NCI-H2081 treated with DMSO at 0.1 percent for 48 hours (cell line): ENCODE results near the gene IFITM1.
"Not testable (repeated sequence)": the region's sequence is repeated elsewhere in the genome, so short reads cannot be mapped to it uniquely, and the experiment has no call there.

ENCODE experiments used
- DNase-seq: peaks from one replicate; lab custom pipeline; 2025; lab: John Stamatoyannopoulos, UW

Gene IFITM1

DNA sequence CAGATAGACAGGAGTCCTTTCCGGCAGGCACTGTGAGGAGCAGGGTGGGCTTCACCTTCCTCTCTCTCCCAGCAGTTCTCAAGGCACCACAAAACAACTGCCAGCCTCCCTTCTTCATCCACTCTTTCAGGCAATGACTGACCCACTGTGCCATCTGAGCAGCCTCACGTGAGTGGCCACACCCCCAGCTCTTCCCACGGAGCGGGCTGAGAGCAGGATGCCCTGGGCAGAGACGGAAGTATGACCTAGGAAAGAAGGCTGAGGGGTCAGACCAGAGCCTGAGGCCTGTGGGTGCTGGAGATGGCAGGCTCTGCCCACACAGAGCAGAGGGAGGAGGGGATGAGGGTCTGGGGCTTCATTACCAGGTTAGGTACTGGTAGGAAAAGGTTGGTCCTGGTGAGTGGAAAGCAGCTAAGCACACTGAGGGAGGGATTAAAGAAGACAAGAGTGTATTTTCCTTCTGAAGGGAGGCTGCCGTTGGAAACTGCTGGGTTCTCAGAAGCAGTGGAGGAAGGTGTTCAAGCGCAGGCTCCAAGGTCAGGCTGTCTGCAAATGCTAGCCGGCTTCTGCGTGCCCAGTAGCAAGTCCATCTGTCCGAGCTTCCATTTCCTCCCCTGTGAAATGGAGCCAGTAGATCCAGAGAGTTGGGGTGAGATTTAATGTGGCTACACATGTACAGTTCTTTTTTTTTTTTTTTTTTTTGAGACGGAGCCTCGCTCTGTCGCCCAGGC, 31.0 kb upstream of the IFITM1 start:
- no peak for DNase-seq

DNA sequence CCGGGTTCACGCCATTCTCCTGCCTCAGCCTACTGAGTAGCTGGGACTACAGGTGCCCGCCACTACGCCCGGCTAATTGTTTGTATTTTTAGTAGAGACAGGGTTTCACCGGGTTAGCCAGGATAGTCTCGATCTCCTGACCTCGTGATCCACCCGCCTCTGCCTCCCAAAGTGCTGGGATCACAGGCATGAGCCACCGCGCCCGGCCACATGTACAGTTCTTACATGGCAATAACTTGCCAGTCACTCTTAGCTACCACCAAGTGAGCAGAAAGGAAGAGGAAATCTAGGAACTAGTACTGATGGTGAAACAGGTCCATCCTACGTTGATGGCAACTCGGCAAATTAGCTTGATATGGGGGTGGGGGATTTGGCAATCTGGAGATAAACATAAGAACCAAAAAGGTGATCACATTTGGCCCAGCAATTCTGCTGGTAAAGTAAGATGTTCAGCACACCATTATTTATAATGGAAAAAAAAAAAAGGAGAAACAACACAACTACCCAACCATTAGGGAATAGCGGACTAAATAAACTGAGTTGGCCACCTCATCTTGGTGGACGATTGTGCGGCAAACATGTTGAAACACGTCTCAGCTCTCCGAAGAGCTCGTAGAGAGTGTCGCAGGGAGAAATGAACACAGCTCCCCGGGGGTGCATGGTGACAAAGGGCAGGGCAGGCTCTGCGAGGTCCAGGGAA, 30.3 kb upstream of the IFITM1 start:
- DNase-seq: no peak

DNA sequence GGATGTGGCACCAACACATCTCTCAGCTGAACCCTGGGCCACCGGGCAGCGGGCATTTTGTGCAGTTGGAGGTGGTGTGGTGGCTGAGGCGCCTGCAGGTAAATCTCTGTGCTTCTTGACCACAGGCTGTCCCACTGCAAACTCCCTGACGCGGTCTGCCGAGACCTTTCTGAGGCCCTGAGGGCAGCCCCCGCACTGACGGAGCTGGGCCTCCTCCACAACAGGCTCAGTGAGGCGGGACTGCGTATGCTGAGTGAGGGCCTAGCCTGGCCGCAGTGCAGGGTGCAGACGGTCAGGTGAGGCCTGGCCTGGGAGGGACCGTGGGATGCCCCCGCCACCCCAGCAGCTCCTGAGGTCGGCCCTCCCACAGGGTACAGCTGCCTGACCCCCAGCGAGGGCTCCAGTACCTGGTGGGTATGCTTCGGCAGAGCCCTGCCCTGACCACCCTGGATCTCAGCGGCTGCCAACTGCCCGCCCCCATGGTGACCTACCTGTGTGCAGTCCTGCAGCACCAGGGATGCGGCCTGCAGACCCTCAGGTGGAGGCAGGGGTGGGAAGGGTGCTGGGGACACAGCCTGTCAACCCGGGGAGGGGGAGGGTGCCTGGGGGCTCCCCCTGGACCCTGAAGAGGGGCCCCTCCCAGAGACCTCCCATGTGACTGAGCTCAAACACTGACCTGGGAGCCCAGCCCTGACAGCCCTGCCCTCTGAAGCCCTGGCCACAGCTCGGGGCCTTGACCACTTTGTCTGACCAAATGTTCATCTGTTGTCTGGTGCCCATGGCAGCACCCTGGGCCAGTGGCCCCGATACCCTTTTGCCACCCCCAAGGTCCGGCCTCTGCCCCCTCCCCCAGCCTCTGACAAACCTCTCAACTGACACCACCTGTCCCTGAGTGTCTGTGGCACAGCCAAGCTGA, 29.5 kb upstream of the IFITM1 start:
- DNase-seq: no peak

DNA sequence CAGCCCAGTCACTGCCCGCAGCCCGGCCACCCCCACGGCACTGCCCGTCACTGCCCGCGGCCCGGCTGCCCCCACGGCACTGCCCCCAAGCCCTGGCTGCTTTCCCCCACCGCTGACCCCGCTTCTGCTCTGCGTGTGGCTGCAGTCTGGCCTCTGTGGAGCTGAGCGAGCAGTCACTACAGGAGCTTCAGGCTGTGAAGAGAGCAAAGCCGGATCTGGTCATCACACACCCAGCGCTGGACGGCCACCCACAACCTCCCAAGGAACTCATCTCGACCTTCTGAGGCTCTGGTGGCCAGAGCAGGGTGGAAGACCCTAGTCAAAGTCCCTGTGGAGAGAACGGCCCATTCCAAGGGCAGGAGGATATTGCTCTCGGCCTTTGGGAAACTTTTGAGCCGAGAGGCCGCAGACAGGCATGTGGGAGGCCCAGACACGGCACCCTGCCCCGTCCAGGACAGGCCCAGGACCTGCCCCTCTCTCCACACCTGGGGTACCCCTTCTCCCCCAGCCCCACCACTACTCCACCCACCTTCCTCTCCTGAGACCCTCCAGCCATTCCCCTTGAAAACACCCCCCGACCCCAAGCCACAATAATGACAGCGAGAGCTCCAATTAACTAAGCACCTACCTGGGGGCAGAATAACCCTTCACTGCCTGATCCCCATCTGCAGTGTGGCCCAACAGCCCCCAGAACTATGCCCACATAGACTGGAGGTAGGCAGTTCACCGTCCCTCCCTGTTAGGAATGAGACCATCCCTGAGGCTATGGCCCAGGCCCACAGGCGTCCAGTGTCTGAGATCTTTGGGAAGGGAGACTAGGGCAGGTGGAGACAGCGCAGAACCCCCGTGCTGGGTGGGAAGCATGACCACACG, 28.6 kb upstream of the IFITM1 start:
- no peak for DNase-seq

DNA sequence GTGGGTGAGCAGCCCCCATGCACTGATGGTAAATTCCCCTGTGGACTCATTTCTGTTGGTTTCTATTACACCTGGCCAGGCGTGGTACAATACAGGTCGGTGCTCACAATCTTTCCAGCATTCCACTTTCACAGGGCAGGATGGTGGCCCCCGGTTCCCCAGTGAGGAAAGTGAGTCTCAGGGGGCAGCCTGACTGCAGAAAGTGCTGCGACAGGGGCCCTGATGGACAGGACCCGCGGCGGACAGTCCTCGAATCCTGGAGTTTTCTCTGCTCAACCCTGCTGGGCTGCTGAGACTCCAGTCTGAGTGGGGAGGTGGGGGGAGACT, 28.0 kb upstream of the IFITM1 start:
- no peak for DNase-seq

DNA sequence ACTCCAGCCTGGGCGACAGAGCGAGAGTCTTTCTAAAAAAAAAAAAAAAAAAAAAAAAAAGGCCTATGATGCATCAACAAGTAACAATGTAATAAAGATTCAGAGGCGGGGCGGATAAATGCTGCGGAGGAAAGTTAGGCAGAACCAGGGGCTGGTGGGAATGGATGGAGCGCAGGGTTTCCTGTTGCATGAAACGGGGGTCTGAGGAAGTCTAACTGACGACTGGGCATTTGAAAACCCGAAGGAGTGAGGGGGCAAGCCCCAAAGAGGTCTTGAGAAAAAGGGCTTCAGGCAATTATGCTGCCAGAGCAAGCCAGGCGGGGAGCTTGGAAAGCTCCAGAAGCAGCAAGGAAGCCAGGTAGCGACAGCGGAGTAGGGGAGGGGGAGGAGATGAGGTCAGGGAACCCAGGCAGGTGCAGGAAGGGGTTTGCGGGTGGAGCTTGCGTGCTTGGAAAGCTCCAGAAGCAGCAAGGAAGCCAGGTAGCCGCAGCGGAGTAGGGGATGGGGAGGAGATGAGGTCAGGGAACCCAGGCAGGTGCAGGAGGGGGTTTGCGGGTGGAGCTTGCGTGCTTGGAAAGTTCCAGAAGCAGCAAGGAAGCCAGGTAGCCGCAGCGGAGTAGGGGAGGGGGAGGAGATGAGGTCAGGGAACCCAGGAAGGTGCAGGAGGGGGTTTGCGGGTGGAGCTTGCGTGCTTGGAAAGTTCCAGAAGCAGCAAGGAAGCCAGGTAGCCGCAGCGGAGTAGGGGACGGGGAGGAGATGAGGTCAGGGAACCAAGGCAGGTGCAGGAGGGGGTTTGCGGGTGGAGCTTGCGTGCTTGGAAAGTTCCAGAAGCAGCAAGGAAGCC, 26.6 kb upstream of the IFITM1 start:
- DNase-seq: not testable (repeated sequence)

DNA sequence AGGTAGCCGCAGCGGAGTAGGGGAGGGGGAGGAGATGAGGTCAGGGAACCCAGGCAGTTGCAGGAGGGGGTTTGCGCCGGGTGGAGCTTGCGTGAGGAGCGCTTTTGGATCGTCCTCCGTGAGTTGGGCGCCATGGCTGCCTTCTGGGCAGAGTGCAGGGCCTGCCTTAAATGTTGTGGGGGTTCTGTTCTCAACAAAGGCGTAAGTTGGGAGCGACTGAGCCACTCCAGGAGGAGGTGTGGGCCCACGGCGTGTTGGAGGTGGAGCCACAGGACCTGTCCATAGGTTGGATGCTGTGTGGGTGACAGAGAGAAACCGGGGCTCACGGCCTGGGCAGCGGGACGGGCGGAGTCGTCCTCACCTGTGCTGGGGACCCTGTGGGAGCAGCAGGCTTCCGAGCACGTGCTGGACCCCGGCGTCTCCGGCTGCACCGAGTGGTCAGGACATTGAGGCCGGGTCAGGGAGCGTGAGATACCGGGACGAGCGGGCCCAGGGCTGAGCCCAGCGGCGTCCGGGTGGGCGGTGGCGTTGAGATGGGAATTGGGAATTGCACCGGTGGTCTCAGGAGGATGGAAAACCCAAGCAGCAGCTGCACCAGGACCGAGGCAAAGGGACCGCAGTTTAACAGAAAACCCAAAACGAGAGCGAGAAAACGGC, 25.9 kb upstream of the IFITM1 start:
- DNase-seq: no peak

DNA sequence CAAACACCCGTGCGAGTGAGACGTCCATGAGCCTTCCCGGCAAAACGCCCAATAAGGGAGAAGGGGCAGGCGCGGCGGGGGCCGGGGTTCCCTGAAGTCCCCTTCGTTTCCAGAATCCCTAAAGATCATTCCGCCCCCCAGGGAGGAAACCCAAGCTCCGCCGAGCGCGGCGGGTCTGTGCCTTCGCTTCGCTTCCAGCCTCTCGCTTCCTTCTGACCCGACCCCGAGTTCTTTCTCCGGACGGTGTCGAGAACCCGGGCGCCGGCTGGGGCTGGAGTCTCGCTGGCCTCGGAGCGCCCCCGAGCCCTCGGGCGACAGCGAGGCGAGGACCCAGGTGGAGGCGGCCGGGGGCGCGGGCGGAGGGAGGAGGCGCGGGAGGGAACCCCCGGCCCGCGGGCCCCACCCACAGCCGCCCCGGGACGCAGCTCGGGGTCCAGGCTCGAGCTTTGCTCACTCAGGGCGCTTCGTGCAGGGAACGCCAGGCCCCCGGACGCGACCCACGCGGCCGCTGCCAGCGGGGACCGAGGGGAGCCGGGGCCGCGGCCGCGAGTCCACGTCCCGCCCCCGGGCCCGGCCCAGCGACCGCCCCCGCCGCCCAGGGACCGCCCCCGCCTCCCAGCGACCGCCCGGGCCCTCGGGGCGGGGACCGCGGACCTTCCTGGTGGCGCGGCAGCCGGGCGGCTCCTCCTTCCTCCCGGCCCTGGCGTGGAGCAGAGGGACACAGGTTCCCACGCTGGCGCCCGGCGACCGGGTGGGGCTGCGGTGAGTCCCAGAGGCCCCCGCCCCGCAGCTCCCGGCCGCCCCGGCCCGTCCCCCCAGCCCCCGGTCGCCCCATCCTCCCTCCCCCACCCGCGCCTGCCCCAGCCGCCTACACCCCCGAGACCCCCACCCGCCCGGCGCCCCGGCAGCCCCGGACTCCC, 25.1 kb upstream of the IFITM1 start, which contains the start of gene PGGHG:
TSS of gene PGGHG (plus strand) at position 649 of the 920 bp plus-strand sequence. CDS start 691 bp downstream, outside the sequence.
- no peak for DNase-seq

DNA sequence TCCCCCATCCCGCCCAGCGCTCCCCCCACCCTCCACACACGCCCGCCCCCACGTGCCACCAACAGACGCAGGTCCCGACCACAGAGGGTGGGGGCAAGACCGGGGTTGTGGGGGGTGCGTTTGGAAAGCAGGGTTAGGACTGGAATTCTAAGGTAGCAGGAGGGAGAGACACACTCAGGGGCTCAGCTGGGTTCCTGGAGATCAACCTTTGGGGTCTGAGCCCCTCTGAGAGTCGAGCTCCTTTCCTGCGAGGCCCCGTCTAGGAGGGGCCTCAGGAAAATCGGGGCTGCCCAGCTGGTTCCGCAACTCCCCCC, 24.5 kb upstream of the IFITM1 start:
- DNase-seq: no peak

DNA sequence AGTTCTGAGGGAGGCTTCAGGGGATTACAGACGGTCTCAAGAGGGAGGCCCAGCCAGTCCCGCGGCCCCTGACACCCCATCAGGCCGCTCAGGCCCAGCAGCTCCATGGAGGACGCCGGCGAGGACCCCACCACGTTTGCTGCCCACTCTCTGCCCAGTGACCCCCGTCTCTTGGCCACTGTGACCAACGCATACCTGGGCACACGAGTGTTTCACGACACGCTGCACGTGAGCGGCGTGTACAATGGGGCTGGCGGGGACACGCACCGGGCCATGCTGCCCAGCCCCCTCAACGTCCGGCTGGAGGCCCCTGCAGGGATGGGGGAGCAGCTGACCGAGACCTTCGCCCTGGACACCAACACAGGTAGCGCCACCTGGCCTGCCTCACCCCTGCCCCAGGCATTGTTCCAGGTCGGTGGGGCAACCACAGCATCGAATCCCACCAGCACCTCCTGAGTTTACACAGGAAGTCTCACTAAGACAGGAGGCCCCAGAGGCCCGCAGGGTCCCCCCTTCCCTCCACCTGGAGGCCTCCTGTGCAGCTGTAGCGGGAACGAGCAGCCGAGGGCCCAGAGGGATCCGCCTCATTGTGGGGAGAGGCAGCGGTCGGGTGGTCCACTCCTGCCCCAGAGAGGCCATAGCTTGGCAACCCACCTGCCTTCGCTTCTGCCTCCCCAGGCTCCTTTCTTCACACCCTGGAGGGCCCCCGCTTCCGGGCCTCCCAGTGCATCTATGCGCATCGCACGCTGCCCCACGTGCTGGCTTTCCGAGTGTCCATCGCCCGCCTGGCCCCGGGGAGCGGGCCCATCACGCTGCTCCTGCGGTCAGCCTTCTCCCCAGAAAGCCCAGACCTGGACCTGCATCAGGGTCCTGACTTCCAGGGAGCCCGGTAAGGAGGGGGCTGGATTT, 23.9 kb upstream of the IFITM1 start:
- no peak for DNase-seq

DNA sequence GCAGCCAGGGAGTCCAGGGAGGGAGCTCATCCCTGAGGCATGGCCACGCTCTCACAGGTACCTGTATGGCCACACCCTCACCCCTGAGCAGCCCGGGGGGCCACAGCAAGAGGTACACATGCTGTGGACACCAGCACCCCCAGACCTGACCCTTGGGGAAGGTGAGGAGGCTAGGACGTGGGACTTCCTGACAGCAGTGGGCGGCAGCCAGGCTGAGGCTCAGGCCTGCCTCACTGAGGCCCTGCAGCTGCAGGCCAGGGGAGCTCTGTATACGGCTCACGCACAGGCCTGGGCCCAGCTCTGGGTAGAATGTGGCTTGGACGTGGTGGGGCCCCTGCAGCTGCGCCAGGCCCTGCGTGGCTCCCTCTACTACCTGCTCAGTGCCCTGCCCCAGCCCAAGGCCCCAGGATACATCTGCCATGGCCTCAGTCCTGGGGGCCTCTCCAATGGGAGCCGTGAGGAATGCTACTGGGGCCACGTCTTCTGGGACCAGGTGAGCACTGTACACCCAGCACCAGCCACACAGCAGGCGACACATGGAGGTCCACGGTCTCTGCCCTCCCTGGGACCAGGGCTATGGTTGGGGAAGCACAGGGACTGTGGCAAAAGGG, 23.1 kb upstream of the IFITM1 start:
- DNase-seq: no peak

DNA sequence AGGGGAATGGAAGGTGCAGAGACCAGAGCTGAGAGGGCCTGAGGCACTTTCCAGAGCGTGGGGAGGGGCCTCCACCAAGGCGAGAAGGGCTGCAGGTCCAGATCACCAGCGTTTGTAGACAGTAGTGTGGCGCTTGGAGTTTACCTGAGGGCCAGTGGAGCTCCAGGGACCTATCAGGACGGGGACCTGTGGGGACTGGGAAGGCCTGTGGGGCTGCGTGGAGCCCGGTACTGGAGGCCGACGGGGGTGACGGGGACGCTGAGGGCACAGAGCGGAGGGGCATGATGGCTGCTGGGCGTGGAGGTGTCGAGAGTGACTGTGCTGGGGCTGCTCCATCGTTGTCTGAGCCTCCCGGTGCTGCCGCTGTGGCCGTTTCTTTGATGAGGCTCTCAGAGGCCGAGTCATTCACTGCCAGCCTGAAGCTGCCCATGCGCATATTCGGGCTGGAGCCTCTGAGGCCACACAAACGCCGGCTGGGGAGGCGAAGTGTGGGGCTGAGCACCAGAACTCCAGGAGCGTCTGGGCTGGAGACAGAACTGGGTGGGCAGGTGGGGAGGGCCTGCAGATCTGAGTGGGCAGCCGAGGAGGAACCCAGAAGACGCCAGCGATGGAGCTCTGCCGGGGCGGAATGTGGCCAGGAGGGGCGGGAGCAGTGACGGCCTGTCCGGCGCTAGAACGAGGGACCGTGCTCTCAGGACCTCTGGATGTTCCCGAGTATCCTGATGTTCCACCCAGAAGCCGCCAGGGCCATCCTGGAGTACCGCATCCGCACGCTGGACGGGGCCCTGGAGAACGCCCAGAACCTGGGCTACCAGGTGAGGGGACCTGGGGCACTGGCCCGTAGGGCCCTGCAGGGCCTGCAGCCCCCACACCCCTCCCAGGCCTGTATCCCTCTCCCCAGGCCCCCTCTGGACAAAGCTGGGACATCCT, 22.3 kb upstream of the IFITM1 start:
- DNase-seq: no peak

DNA sequence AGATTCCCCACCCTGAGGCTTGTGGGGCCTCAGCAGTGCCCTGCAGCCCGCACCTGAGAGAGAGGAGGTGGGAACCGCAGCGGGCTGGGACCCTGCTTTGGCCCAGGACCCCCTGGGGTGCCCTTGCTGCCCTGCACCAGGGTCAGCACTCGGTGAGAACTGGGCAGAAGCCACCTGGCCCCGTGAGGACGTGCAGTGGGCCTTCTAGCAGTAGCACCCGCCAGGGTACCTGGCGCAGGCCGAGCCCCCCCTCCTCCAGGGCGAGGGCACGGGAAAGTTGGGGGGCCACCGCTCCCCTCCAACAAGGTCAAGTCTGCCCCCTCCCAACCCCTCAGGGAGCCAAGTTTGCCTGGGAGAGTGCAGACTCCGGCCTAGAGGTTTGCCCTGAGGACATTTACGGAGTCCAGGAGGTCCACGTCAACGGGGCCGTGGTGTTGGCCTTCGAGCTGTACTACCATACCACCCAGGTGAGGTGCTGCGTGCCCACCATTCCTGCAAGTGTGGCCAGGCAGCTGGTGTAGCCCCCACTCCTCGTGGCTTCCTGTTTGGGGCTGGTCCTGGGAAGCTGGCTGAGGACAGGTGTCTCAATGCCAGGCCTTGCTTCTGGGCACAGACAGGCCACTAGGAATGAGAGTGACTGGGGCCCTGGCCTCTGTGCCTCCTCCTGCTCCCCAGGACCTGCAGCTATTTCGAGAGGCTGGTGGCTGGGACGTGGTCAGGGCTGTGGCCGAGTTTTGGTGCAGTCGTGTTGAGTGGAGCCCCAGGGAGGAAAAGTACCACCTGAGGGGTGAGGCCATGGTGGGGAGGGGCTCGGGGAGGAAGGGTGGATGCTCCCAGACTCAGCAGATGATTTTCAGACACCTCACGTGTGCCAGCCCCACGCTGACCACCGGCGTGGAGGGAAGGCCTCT, 21.4 kb upstream of the IFITM1 start:
- no peak for DNase-seq

DNA sequence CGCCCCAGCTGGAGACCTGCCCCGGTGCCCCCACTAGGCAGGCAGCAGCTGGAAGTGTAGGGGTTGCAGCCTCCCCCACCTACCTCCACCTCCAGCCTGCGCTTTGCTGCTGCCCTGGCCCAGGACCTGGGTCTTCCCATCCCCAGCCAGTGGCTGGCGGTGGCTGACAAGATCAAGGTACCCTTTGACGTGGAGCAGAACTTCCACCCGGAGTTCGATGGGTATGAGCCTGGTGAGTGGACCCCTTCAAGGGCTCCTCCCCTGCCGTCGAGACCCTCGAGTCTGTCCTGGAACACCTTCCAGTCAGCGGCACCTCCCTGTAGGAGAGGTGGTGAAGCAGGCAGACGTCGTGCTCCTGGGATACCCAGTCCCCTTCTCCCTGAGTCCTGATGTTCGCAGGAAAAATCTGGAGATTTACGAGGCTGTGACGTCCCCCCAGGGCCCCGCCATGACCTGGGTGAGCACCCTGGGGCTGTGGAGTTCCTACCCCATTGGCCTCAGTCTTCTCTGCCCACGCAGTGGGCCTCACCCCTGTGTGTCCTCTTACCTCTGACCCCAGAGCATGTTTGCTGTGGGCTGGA, 20.5 kb upstream of the IFITM1 start:
- no peak for DNase-seq
